Activated CD4-positive, alpha-beta T cell treated with anti-CD3 and anti-CD28 coated beads, Interleukin-2, amount 10 ng/mL, durations not matched to agents 7 days and 5 days (primary cell): ENCODE data around the gene GRK5. TPM values are rescaled to one million over a fixed set of nuclear protein-coding genes. Genes with fewer than 3 reads are reported as not detected.
"Not testable (repeated sequence)": the region's sequence is repeated elsewhere in the genome, so short reads cannot be mapped to it uniquely, and the experiment has no call there.

Experiments used
- CTCF ChIA-PET: fragments of 350-600 bp; sonication (Branson Sonifier 250); formaldehyde crosslinking; loops from one replicate; lab custom pipeline; 2021; ENCODE audit warnings: antibody characterized with exemption; lab: Charles Lee
- POLR2A ChIA-PET: fragments of 350-600 bp; sonication (Branson Sonifier 250); formaldehyde crosslinking; loops from one replicate; lab custom pipeline; 2021; ENCODE audit warnings: antibody characterized with exemption; lab: Charles Lee
- DNase-seq: peaks from one replicate; pipeline ENCODE4 v3.0.0-alpha.2; 2020
- H3K27ac Mint-ChIP-seq: one replicate; pipeline ENCODE4 v1.8.0; 2021; ENCODE audit warnings: mild to moderate bottlenecking, moderate library complexity, mixed read lengths
- H3K27me3 Mint-ChIP-seq: one replicate; pipeline ENCODE4 v1.8.0; 2021; ENCODE audit warnings: mixed read lengths
- H3K36me3 Mint-ChIP-seq: one replicate; pipeline ENCODE4 v1.8.0; 2021; ENCODE audit warnings: low read depth, mixed read lengths
- H3K4me1 Mint-ChIP-seq: one replicate; pipeline ENCODE4 v1.8.0; 2021; ENCODE audit warnings: mixed read lengths
- H3K4me3 Mint-ChIP-seq: one replicate; pipeline ENCODE4 v1.8.0; 2021; ENCODE audit warnings: mild to moderate bottlenecking, moderate library complexity, mixed read lengths
- H3K9me3 Mint-ChIP-seq: one replicate; pipeline ENCODE4 v1.8.0; 2021; ENCODE audit warnings: mixed read lengths
- total RNA-seq, 2 experiments: library from RNA; stranded (reverse); gene quantifications; one replicate each; pipeline ENCODE4 v1.2.3, GENCODE V29; 2021

Gene GRK5
- total RNA-seq, 2 experiments from 2014 or later, result 26.0 to 27.5 TPM

DNA sequence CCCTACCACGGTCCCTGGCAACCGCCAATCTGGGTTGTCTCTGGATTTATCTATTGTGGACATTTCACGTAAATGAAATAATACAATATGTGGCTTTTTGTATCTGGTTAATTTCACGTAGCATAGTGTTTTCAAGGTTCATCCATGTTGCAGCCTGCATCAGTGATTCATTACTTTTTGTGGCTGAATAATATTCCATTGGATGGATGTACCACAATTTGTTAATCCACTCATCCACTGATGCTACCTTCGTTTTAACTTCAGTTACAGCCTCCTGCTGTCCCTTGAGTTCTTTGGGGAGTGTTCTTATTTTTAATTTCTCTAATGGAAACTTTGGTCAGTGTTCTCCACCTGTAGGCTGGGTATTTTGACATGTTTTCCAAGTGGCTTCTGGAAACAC, 49.5 kb downstream of the GRK5 start:
- no peaks in the 10 kb centered on the region for H3K9me3 Mint-ChIP-seq
- POLR2A ChIA-PET, result no interaction called here
- H3K4me1 Mint-ChIP-seq, result peaks cover 13% of the 10 kb centered on the region
- H3K27ac Mint-ChIP-seq, result no peak overlapping the region
- peaks cover 6% of the 10 kb centered on the region for H3K36me3 Mint-ChIP-seq
- H3K4me3 Mint-ChIP-seq, result no peak overlapping the region
- DNase-seq, result no peak
- no peaks in the 10 kb centered on the region for H3K27me3 Mint-ChIP-seq
- CTCF ChIA-PET, result interaction anchor here (3.1 kb wide), 1 partner anchor 10 kb away, joined by 10 read pairs; no protein-coding TSS in a partner anchor

DNA sequence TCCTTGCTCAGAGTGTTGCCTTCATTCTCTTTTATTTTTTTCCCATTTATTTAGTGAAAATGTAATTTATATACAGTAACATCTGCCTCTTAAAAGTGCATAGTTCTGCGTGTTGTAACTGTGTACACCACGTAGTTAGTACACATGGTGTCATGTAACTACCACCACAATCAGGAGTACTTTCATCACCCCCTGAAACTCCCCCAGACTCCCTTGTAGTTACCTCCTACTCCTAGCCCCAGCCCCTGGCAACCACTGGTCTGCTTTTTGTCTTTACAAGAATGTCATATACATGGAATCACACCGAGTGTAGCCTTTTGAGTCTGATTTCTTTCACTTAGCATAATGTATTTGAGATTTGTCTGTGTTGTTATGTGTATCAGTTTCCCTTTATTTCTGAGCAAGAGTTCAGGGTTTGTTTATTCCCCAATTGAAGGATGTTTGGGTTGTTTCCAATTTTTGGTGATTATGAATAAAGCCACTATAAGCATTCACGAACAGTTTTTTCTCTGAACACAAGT, 50.6 kb downstream of the GRK5 start:
- Mint-ChIP-seq H3K9me3 (no peaks in the 10 kb centered on the region), H3K4me1 (peaks cover 13% of the 10 kb centered on the region), H3K4me3 (no peak overlapping the region), H3K36me3 (peaks cover 7% of the 10 kb centered on the region), H3K27ac (no peak overlapping the region), H3K27me3 (no peaks in the 10 kb centered on the region)
- POLR2A ChIA-PET, result no interaction called here
- no peak for DNase-seq
- CTCF ChIA-PET, result interaction anchor here (1.5 to 3.1 kb wide), 2 partner anchors 11 to 16 kb away, joined by 3 to 10 read pairs; no protein-coding TSS in a partner anchor

DNA sequence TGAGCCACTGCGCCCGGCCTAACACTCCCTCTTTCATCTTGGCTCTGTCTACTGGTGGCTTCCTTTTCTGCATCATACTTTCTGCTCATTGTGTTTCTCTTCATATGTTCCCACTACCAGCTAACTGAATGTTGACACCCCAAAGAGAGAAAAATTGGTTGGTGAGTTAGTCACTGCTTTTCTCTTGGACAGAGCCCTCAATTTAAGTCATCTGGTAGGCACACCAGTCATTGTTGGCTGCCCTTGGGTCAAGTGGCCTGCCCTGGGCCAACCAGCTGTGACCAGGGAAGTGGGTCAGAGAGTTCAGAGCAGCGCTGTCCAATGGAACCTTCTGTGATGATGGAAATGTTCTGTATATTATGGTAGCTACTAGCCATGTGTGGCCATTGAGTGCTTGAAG, 52.0 kb downstream of the GRK5 start:
- Mint-ChIP-seq H3K9me3 (no peaks in the 10 kb centered on the region), H3K4me1 (peaks cover 8% of the 10 kb centered on the region), H3K4me3 (no peak overlapping the region), H3K27me3 (no peaks in the 10 kb centered on the region), H3K27ac (no peak overlapping the region), H3K36me3 (peaks cover 7% of the 10 kb centered on the region)
- CTCF ChIA-PET, result interaction anchor here (1.5 to 3.1 kb wide), 2 partner anchors 12 to 50 kb away, joined by 3 to 10 read pairs; no protein-coding TSS in a partner anchor
- POLR2A ChIA-PET, result interaction anchor here (0.6 kb wide), 1 partner anchor 49 kb away, joined by 3 read pairs; no protein-coding TSS in a partner anchor
- DNase-seq, result no peak

DNA sequence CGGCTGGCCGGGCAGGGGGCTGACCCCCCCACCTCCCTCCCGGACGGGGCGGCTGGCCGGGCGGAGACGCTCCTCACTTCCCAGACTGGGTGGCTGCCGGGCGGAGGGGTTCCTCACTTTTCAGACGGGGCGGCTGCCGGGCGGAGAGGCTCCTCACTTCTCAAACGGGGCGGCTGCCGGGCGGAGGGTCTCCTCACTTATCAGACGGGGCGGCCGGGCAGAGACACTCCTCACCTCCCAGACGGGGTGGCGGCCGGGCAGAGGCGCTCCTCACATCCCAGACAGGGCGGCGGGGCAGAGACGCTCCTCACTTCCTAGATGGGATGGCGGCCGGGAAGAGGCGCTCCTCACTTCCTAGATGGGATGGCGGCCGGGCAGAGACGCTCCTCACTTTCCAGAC, 53.6 kb downstream of the GRK5 start:
- DNase-seq, POLR2A ChIA-PET, H3K9me3 Mint-ChIP-seq, H3K4me3 Mint-ChIP-seq, H3K27me3 Mint-ChIP-seq, H3K36me3 Mint-ChIP-seq, CTCF ChIA-PET, H3K27ac Mint-ChIP-seq, H3K4me1 Mint-ChIP-seq: not testable (repeated sequence)

DNA sequence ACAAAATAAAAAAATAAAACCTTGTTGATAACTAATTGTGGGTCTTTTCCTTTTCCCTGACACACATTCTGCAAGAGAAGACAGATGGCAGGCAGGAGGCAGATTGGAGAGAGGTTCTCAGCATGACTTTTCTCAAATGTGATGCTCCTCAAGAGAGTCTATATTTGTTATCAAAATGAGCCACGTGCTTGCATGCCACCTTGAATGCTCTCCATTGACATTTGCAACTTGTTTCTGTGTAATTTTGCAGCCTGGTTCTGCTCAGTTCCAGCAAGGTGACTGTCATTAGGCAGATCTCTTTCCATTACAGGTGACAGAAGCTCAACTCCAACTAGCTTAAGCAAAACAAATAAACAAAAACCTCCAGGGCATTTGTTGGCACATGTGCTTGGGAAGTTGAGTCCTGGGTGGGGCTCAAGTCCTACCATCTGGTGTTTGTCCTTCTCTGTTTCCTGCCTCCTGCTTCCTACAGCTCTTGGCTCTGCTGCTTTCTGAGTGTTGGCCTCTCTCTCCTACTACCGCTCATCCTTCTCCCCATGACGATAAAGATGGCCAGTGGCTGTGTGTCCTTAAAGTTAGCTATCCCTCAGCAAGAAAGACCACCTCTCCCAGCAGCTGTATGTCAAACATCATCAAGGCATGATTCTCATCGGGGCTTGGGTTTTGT, 56.7 kb downstream of the GRK5 start:
- Mint-ChIP-seq H3K4me1 (peaks cover 25% of the 10 kb centered on the region), H3K27ac (no peak overlapping the region), H3K27me3 (no peaks in the 10 kb centered on the region), H3K4me3 (no peak overlapping the region), H3K36me3 (peaks cover 9% of the 10 kb centered on the region), H3K9me3 (no peaks in the 10 kb centered on the region)
- ChIA-PET POLR2A (no interaction called here), CTCF (interaction anchor here (0.9 to 1.7 kb wide), 4 partner anchors 10 to 52 kb away, joined by 4 to 6 read pairs (median 4); no protein-coding TSS in a partner anchor)
- no peak for DNase-seq

- Mint-ChIP-seq H3K9me3 (no peaks in the 10 kb centered on the region), H3K4me3 (no peak overlapping the region), H3K27me3 (no peaks in the 10 kb centered on the region), H3K36me3 (peaks cover 13% of the 10 kb centered on the region), H3K4me1 (peaks cover 40% of the 10 kb centered on the region), H3K27ac (no peak overlapping the region)
- POLR2A ChIA-PET, result no interaction called here
- no peak for DNase-seq
- CTCF ChIA-PET, result interaction anchor here (1.2 to 1.5 kb wide), 2 partner anchors 13 to 54 kb away, joined by 3 to 4 read pairs; no protein-coding TSS in a partner anchor
Observed at GRCh38 chr10:119265691-119266090, 58.3 kb downstream of the GRK5 start.

GRCh38 chr10:119267384-119267783, 60.0 kb downstream of the GRK5 start:
- CTCF ChIA-PET, result interaction anchor here (1.3 kb wide), 1 partner anchor 14 kb away, joined by 4 read pairs; no protein-coding TSS in a partner anchor
- Mint-ChIP-seq H3K4me3 (no peak overlapping the region), H3K4me1 (peaks cover 56% of the 10 kb centered on the region), H3K27me3 (no peaks in the 10 kb centered on the region), H3K9me3 (no peaks in the 10 kb centered on the region), H3K36me3 (peaks cover 11% of the 10 kb centered on the region), H3K27ac (peak overlapping the region; percentile 50)
- POLR2A ChIA-PET, result no interaction called here
- no peak for DNase-seq

DNA sequence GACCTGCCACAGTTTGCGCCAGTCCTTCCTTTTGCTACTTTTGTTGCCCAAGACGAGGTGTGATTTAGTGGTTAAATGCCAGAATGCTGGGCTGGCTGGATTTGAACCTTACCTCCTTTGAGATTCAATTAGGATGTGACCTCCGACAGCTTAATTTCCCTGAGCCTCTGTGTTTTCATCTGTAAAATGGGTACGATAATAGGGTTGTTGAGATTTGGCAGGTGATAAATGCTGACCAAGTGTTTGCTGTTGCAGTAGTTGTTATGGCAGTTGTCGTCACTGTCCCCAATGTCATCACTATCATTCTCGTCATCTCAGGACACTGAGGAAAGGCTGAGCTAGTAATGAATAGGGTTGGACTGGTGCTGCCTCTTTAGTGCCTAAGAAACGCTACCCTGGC, 61.1 kb downstream of the GRK5 start:
- peak overlapping the region; percentile 95 for H3K27ac Mint-ChIP-seq
- POLR2A ChIA-PET, result no interaction called here
- CTCF ChIA-PET, result interaction anchor here (1.0 to 1.7 kb wide), 3 partner anchors 17 to 64 kb away, joined by 4 read pairs; no protein-coding TSS in a partner anchor
- no peaks in the 10 kb centered on the region for H3K9me3 Mint-ChIP-seq
- H3K27me3 Mint-ChIP-seq, result no peaks in the 10 kb centered on the region
- no peak overlapping the region for H3K4me3 Mint-ChIP-seq
- H3K36me3 Mint-ChIP-seq, result peaks cover 11% of the 10 kb centered on the region
- peaks cover 65% of the 10 kb centered on the region for H3K4me1 Mint-ChIP-seq
- no peak for DNase-seq

DNA sequence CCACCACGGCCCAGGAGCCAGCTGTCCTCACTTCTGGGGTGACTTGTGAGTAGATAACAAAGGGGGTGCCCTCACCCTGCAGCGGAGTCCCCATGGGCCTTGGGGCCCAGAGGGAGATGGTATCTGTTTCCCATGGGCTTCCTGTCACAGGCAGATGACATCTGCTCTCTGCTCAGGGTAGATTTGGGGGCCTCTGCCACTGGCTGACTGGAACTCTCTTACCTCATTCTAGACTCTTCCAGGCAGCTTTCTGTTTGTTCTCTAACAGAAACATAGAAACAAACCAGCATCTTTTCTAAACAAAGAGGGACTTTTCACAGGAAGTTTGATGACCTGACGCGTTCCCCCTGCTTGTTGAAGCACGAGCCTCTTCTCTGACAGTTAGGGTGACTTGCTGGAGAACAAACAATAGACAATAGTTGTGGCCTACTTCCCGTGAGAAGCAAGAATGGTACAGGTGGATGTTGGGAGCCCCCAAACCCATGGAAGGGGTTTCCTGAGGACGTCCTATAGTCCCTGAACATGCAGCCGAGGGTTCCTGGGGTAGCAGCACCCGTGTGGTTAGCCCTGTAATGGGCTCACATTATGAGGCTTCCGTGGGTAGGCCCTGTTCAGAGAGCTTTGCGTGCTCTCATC, 61.6 kb downstream of the GRK5 start:
- POLR2A ChIA-PET, result no interaction called here
- Mint-ChIP-seq H3K27ac (peak overlapping the region; percentile 95), H3K4me3 (peak overlapping the region; percentile 7), H3K36me3 (peaks cover 11% of the 10 kb centered on the region), H3K9me3 (no peaks in the 10 kb centered on the region), H3K4me1 (peaks cover 67% of the 10 kb centered on the region), H3K27me3 (no peaks in the 10 kb centered on the region)
- CTCF ChIA-PET, result interaction anchor here (0.9 to 1.7 kb wide), 4 partner anchors 17 to 212 kb away, joined by 3 to 4 read pairs (median 4); no protein-coding TSS in a partner anchor
- DNase-seq, result peak; percentile 78

- H3K9me3 Mint-ChIP-seq, result no peaks in the 10 kb centered on the region
- peak overlapping the region; percentile 7 for H3K4me3 Mint-ChIP-seq
- peaks cover 69% of the 10 kb centered on the region for H3K4me1 Mint-ChIP-seq
- H3K27ac Mint-ChIP-seq, result peak overlapping the region; percentile 95
- CTCF ChIA-PET, result interaction anchor here (0.9 to 1.2 kb wide), 2 partner anchors 63 to 211 kb away, joined by 3 to 4 read pairs; no protein-coding TSS in a partner anchor
- no peak for DNase-seq
- no peaks in the 10 kb centered on the region for H3K27me3 Mint-ChIP-seq
- POLR2A ChIA-PET, result interaction anchor here (1.9 kb wide), 1 partner anchor 62 kb away, joined by 6 read pairs; the partner anchor contains the start of gene GRK5
- H3K36me3 Mint-ChIP-seq, result peaks cover 11% of the 10 kb centered on the region
Observed at GRCh38 chr10:119269737-119270136, 62.4 kb downstream of the GRK5 start.

DNA sequence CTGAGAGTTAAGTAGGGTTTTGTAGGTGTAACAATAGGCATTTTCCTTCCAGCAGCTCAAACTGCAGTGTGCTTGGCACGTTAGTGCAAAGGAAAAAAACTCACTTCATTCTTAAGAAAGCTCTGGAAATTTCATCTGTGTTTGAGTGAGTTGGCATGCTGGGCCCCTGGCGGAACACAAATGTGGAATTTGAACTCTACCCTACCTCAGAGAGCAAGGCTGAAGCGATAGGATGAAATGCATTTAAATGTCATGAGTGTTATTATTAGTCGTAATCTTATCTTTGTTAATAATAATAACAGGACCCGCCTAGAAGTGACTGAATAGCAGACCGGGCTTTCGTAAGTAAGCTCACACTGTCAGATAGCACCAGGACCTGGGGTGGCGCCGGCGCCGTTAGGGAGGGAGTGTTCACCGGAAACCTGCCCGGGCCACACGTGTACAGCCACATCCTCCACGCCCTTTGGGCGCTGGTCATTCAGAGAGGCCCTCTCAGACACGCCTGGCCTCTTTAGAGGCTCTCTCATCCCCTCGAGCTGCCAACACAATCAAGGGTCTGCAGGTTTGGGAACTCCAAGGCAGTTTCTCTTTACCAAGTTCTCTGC, 63.5 kb downstream of the GRK5 start:
- ChIA-PET CTCF (interaction anchor here (0.9 to 2.5 kb wide), 5 partner anchors 9 to 19 kb away, joined by 3 to 8 read pairs (median 4); no protein-coding TSS in a partner anchor), POLR2A (interaction anchor here (1.3 to 1.9 kb wide), 2 partner anchors 59 to 64 kb away, joined by 3 to 6 read pairs; partner anchors contain the start of gene GRK5)
- peak; percentile 64 for DNase-seq
- Mint-ChIP-seq H3K4me3 (peak overlapping the region; percentile 49), H3K27me3 (no peaks in the 10 kb centered on the region), H3K36me3 (peaks cover 11% of the 10 kb centered on the region), H3K27ac (peak overlapping the region; percentile 92), H3K4me1 (peaks cover 80% of the 10 kb centered on the region), H3K9me3 (no peaks in the 10 kb centered on the region)

DNA sequence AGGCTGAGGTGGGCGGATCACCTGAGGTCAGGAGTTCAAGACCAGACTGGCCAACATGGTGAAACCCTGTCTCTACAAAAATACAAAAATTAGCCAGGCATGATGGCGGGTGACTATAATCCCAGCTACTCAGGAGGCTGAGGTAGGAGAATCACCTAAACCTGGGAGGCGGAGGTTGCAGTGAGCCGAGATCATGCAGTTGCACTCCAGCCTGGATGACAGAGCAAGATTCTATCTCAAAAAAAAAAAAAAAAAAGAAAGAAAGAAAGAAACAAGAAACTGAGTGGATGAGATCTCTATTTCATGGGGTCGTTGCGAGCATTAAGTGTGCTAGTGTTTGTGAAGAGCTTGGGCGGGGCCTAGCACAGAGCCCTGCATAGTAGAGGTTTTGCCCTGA, 65.0 kb downstream of the GRK5 start:
- DNase-seq, H3K27me3 Mint-ChIP-seq, H3K4me3 Mint-ChIP-seq, H3K9me3 Mint-ChIP-seq, POLR2A ChIA-PET: not testable (repeated sequence)
- peaks cover 78% of the 10 kb centered on the region for H3K4me1 Mint-ChIP-seq
- CTCF ChIA-PET, result interaction anchor here (1.2 to 2.5 kb wide), 6 partner anchors 8 to 73 kb away, joined by 3 to 8 read pairs (median 4); partner anchors contain the start of gene GRK5
- peaks cover 11% of the 10 kb centered on the region for H3K36me3 Mint-ChIP-seq
- H3K27ac Mint-ChIP-seq, result peak overlapping the region; percentile 92
